Activated CD8-positive, alpha-beta memory T cell treated with anti-CD3 and anti-CD28 coated beads, Interleukin-2, amount 10 ng/mL, durations not matched to agents 7 days and 5 days (primary cell): ENCODE measurements around the gene ETNPPL. TPM values are rescaled to one million over a fixed set of nuclear protein-coding genes. Genes with fewer than 3 reads are reported as not detected.

Source experiments
- ATAC-seq: fragments of 150-1000 bp; cut with Tn5 transposase; one replicate; pipeline ENCODE4 v1.10.0; 2021; ENCODE audit warnings: moderate library complexity
- CTCF ChIA-PET: fragments of 350-600 bp; sonication (Branson Sonifier 250); formaldehyde crosslinking; loops from one replicate; lab custom pipeline; 2021; ENCODE audit warnings: antibody characterized with exemption; lab: Charles Lee
- DNase-seq: peaks from one replicate; pipeline ENCODE4 v3.0.0-alpha.2; 2020
- H3K27ac Mint-ChIP-seq: one replicate; pipeline ENCODE4 v1.8.0; 2021; ENCODE audit warnings: mild to moderate bottlenecking, mixed read lengths
- H3K27me3 Mint-ChIP-seq: one replicate; pipeline ENCODE4 v1.8.0; 2021; ENCODE audit warnings: mixed read lengths
- H3K36me3 Mint-ChIP-seq: one replicate; pipeline ENCODE4 v1.8.0; 2021; ENCODE audit warnings: mild to moderate bottlenecking, mixed read lengths
- H3K4me1 Mint-ChIP-seq: one replicate; pipeline ENCODE4 v1.8.0; 2021; ENCODE audit warnings: mixed read lengths
- H3K4me3 Mint-ChIP-seq: one replicate; pipeline ENCODE4 v1.8.0; 2021; ENCODE audit warnings: mild to moderate bottlenecking, moderate library complexity, mixed read lengths
- H3K9me3 Mint-ChIP-seq: one replicate; pipeline ENCODE4 v1.8.0; 2022; ENCODE audit warnings: low read depth, mixed read lengths
- total RNA-seq, 2 experiments: library from RNA; stranded (reverse); gene quantifications; one replicate each; pipeline ENCODE4 v1.2.3, GENCODE V29; 2021

Gene ETNPPL
- not detected for total RNA-seq

GRCh38 chr4:108762559-108763225 lies at the start of gene ETNPPL:
Gene ETNPPL (minus strand): TSS chr4:108763053. CDS start chr4:108762898, 155 bp downstream.
- Mint-ChIP-seq H3K27ac (no peak within 1 kb of the TSS), H3K27me3 (peaks cover 61% of the 10 kb centered on the region), H3K36me3 (peaks cover 2% of the 10 kb centered on the region), H3K4me3 (peak within 1 kb of the TSS; percentile 63), H3K9me3 (no peaks in the 10 kb centered on the region), H3K4me1 (peaks cover 11% of the 10 kb centered on the region)
- ATAC-seq (peak; percentile 78), DNase-seq (peak; percentile 42)
- CTCF ChIA-PET = no interaction called here

DNA sequence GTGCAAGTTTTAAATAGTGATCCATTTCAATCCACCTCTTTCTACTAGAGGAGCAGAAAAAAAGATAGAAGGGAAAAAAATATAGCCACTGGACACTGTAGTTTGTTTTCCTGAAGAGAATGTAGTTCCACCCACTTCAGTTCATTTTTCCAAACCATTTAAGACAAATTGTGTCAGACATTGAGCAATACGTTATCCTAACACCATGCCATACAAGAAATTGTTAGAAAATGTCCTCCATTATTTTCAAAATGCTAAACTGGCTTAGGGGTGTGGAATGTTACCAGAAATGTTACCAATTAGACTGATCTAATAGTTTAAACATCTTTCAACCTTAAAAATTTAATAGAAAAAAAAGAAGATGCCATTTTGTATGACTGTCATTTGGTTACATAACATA lies 48.6 kb upstream of the ETNPPL start:
- CTCF ChIA-PET = no interaction called here
- no peaks in the 10 kb centered on the region for H3K9me3 Mint-ChIP-seq
- H3K27ac Mint-ChIP-seq = no peak overlapping the region
- peaks cover 10% of the 10 kb centered on the region for H3K4me1 Mint-ChIP-seq
- peaks cover 47% of the 10 kb centered on the region for H3K27me3 Mint-ChIP-seq
- no peak for DNase-seq
- H3K4me3 Mint-ChIP-seq = no peak overlapping the region
- no peak for ATAC-seq
- H3K36me3 Mint-ChIP-seq = no peaks in the 10 kb centered on the region

DNA sequence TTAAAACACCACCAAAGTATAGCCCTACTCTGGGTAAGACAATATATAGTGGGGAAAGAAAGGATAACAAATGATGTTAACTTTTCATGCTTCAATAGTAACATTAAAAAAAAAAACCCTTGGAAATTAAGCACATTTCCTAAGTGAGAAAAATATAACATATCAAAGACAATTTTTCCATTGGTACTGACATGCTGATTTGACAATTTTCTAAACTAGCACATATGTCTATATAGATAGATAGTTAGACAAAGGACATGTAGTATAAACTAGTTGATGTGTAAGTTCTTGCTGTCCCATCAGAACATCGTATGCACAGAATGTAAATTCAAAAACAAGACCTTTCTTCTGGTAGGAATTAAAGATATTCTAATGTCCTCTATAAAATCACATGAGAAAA lies 47.2 kb upstream of the ETNPPL start:
- H3K4me1 Mint-ChIP-seq = peaks cover 10% of the 10 kb centered on the region
- no peak overlapping the region for H3K4me3 Mint-ChIP-seq
- H3K36me3 Mint-ChIP-seq = no peaks in the 10 kb centered on the region
- DNase-seq (no peak), ATAC-seq (no peak)
- no peak overlapping the region for H3K27ac Mint-ChIP-seq
- H3K9me3 Mint-ChIP-seq = no peaks in the 10 kb centered on the region
- H3K27me3 Mint-ChIP-seq = peaks cover 39% of the 10 kb centered on the region
- CTCF ChIA-PET = no interaction called here

DNA sequence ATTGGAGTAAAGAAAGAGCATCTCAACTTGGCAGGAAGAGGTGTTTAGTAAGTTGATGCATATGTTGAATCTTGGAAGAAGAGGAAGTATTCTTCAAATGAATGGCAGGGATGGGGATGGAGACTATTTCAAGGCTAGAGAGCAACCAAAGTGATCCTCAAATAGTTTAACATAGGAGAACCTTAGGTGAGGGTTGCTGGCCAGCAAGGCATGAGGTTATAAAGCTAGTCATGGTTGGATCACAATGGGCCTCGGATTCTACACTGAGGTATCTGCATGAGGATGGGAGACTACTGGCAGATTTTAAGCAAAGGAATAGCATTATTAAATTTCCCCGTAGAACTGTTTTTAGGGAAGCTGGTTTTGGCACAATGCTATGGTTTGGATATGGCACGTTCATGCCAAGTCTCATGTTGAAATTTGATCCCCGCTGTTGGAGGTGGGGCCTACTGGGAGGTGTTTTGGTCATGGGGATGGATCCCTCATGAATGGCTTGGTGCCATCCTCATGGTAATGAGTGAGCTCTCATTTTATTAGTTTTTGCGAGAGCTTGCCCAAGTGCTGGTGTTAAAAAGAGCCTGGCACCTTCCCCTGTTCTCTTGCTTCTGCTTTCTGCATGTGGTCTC lies 41.9 kb upstream of the ETNPPL start:
- Mint-ChIP-seq H3K4me3 (no peak overlapping the region), H3K27ac (no peak overlapping the region), H3K27me3 (peaks cover 8% of the 10 kb centered on the region), H3K36me3 (no peaks in the 10 kb centered on the region), H3K4me1 (no peaks in the 10 kb centered on the region), H3K9me3 (no peaks in the 10 kb centered on the region)
- DNase-seq (no peak), ATAC-seq (no peak)
- CTCF ChIA-PET = no interaction called here

DNA sequence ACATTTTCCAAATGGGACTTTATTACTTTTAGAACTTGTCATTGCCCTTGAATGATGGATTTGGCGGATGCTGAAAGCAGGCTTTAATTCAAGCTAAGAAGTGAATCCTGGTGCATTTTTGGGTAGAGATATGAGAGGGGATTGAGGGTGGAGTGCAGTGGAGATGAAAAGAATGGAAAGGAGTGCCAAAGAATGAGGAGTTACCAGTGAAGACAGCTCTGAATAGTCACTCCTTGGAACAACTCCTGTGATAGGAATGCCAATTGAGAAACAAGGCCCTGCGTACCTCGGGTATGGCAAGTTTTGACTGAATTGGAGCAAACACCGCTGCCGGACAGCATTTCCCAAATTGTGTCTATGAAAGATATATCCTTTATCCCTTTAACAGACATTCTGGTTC lies 36.5 kb upstream of the ETNPPL start:
- no peak for DNase-seq
- Mint-ChIP-seq H3K4me1 (no peaks in the 10 kb centered on the region), H3K27ac (no peak overlapping the region), H3K27me3 (peaks cover 6% of the 10 kb centered on the region), H3K9me3 (no peaks in the 10 kb centered on the region), H3K36me3 (no peaks in the 10 kb centered on the region), H3K4me3 (no peak overlapping the region)
- CTCF ChIA-PET = no interaction called here
- ATAC-seq = no peak

DNA sequence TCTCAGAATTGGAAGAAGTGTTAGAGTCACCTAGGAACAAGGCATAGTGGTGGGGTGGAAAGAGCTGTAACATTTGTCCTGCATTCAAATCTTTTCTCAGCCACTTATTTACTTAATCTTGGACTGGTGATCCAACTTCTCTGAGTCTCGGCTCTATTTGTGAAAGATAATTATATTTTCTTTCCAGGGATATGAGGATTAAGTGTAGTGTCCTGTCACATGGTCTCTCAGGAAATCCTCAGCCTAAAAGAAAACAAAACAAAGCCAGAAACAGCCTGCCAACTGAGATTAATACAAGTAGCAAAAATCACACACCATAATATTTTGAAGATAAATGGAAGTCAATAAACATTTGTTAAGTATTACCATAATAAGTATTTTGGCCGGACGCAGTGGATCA lies 33.3 kb upstream of the ETNPPL start:
- Mint-ChIP-seq H3K27me3 (peaks cover 16% of the 10 kb centered on the region), H3K36me3 (no peaks in the 10 kb centered on the region), H3K9me3 (no peaks in the 10 kb centered on the region), H3K27ac (no peak overlapping the region), H3K4me3 (no peak overlapping the region), H3K4me1 (no peaks in the 10 kb centered on the region)
- no peak for DNase-seq
- no peak for ATAC-seq
- CTCF ChIA-PET = interaction anchor here (1.1 kb wide), 1 partner anchor 17 kb away, joined by 3 read pairs; no protein-coding TSS in a partner anchor

DNA sequence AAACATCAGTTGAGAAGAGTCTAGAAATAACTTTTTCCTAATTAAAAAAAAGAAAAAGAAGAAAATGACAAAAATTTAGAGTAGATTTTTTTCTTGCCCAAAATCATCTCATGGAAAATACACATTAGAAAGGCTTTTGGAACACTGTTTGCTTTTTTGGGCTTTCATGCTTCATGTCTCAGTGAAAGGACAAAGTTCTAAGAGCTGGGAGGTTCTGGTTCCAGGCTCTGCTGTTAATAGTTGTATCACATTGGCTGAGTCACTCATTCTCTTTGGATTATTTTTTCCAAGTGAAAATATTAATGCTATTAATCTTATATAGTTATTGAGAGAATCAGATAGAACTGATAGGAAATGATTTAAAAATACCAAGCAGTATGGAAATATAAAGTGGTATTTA lies 32.9 kb upstream of the ETNPPL start:
- DNase-seq = no peak
- Mint-ChIP-seq H3K4me1 (no peaks in the 10 kb centered on the region), H3K36me3 (no peaks in the 10 kb centered on the region), H3K27me3 (peaks cover 16% of the 10 kb centered on the region), H3K4me3 (no peak overlapping the region), H3K9me3 (no peaks in the 10 kb centered on the region), H3K27ac (no peak overlapping the region)
- CTCF ChIA-PET = interaction anchor here (1.1 kb wide), 1 partner anchor 16 kb away, joined by 3 read pairs; no protein-coding TSS in a partner anchor
- no peak for ATAC-seq

- CTCF ChIA-PET = interaction anchor here (0.5 to 0.7 kb wide), 2 partner anchors 9 to 12 kb away, joined by 3 read pairs; no protein-coding TSS in a partner anchor
- Mint-ChIP-seq H3K36me3 (no peaks in the 10 kb centered on the region), H3K4me3 (no peak overlapping the region), H3K9me3 (no peaks in the 10 kb centered on the region), H3K27me3 (peaks cover 14% of the 10 kb centered on the region), H3K27ac (no peak overlapping the region), H3K4me1 (no peaks in the 10 kb centered on the region)
- ATAC-seq (no peak), DNase-seq (no peak)
Observed at GRCh38 chr4:108794136-108794535, 31.3 kb upstream of the ETNPPL start.

GRCh38 chr4:108793415-108793814 lies 30.6 kb upstream of the ETNPPL start:
- DNase-seq = no peak
- Mint-ChIP-seq H3K27me3 (peaks cover 10% of the 10 kb centered on the region), H3K27ac (no peak overlapping the region), H3K9me3 (no peaks in the 10 kb centered on the region), H3K4me1 (no peaks in the 10 kb centered on the region), H3K36me3 (no peaks in the 10 kb centered on the region), H3K4me3 (no peak overlapping the region)
- CTCF ChIA-PET = interaction anchor here (0.5 kb wide), 1 partner anchor 11 kb away, joined by 3 read pairs; no protein-coding TSS in a partner anchor
- ATAC-seq = no peak

- Mint-ChIP-seq H3K9me3 (no peaks in the 10 kb centered on the region), H3K27me3 (peaks cover 7% of the 10 kb centered on the region), H3K4me1 (no peaks in the 10 kb centered on the region), H3K4me3 (no peak overlapping the region), H3K27ac (no peak overlapping the region), H3K36me3 (no peaks in the 10 kb centered on the region)
- DNase-seq (no peak), ATAC-seq (no peak)
- CTCF ChIA-PET = no interaction called here
Observed at GRCh38 chr4:108788731-108789130, 25.9 kb upstream of the ETNPPL start.

DNA sequence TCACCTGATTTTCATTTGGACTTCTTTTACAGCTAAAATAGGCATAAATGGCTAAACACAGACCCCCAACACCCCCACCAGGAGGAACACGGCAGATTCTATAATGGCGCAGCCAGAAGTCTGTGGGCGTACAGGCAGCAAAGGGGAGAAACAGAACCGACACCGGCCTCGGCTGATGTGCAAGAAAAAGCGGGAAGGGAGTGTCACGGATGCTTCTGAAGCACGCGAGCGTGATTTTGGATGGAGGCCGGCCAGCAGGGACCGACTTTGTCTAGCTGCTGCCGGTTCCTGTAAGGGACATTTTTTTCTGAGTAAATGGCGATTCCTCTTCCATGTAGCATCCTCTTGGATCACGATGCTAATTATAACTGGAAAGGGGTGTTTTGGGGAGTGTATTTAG lies 24.9 kb upstream of the ETNPPL start:
- Mint-ChIP-seq H3K27ac (no peak overlapping the region), H3K9me3 (no peaks in the 10 kb centered on the region), H3K36me3 (no peaks in the 10 kb centered on the region), H3K4me1 (no peaks in the 10 kb centered on the region), H3K4me3 (no peak overlapping the region), H3K27me3 (no peaks in the 10 kb centered on the region)
- CTCF ChIA-PET = no interaction called here
- no peak for ATAC-seq
- no peak for DNase-seq

DNA sequence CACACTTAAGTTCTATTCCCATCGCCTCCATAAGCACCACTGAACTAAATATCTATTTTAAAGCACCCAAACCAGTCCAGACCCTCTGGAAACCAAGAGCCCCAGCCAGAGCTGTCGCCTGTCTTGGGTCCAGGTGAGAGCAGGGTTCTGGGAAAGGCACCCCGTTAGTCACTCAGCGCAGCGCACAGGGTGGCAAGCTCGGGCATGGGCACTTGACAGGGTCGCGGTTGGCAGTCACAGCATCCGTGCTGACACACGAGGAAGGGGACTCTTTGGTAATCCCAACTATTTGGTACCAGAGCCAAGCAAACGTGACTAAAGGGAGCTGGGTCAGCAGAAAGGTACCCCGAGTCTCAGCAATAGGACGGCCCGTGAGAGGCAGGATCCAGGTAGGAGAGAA lies 24.3 kb upstream of the ETNPPL start:
- no peaks in the 10 kb centered on the region for H3K36me3 Mint-ChIP-seq
- no peaks in the 10 kb centered on the region for H3K27me3 Mint-ChIP-seq
- ATAC-seq (no peak), DNase-seq (no peak)
- H3K9me3 Mint-ChIP-seq = no peaks in the 10 kb centered on the region
- H3K4me1 Mint-ChIP-seq = no peaks in the 10 kb centered on the region
- no peak overlapping the region for H3K27ac Mint-ChIP-seq
- CTCF ChIA-PET = no interaction called here
- H3K4me3 Mint-ChIP-seq = no peak overlapping the region

- no peak overlapping the region for H3K27ac Mint-ChIP-seq
- CTCF ChIA-PET = no interaction called here
- no peaks in the 10 kb centered on the region for H3K36me3 Mint-ChIP-seq
- H3K4me1 Mint-ChIP-seq = no peaks in the 10 kb centered on the region
- H3K4me3 Mint-ChIP-seq = no peak overlapping the region
- H3K9me3 Mint-ChIP-seq = no peaks in the 10 kb centered on the region
- no peak for ATAC-seq
- no peaks in the 10 kb centered on the region for H3K27me3 Mint-ChIP-seq
- DNase-seq = no peak
Observed at GRCh38 chr4:108786351-108786750, 23.5 kb upstream of the ETNPPL start.
